WTC11 (cell line): ENCODE data around the gene SERPINB8. TPM values are rescaled to one million over a fixed set of nuclear protein-coding genes. Genes with fewer than 3 reads are reported as not detected.
A peak's percentile ranks its signal among the peaks of the same experiment; 100 is the strongest.

Experiments used
- ATAC-seq: fragments of 200-7000 bp; cut with Tn5 transposase; 2 replicates; pipeline ENCODE4 v1.10.0; 2021; ENCODE audit warnings: mild to moderate bottlenecking, moderate library complexity
- CTCF ChIA-PET: fragments of 300-600 bp; sonication (Branson Sonifier 250); formaldehyde crosslinking; loops from one replicate; lab custom pipeline; 2021; ENCODE audit warnings: antibody characterized with exemption; lab: Charles Lee
- POLR2A ChIA-PET: fragments of 350-600 bp; sonication (Branson Sonifier 250); formaldehyde crosslinking; loops from one replicate; lab custom pipeline; 2021; ENCODE audit warnings: antibody characterized with exemption; lab: Charles Lee
- DNase-seq: peaks from one replicate; pipeline ENCODE4 v3.0.0; 2021; ENCODE audit warnings: low spot score
- H3K27ac Mint-ChIP-seq: 2 replicates; pipeline ENCODE4 v1.8.0; 2021; ENCODE audit warnings: mixed read lengths
- H3K27me3 Mint-ChIP-seq: 2 replicates; pipeline ENCODE4 v1.8.0; 2021; ENCODE audit warnings: low read depth, mild to moderate bottlenecking, moderate library complexity, mixed read lengths
- H3K36me3 Mint-ChIP-seq: 2 replicates; pipeline ENCODE4 v1.8.0; 2021; ENCODE audit warnings: mixed read lengths
- H3K4me1 Mint-ChIP-seq: 2 replicates; pipeline ENCODE4 v1.8.0; 2022; ENCODE audit warnings: mixed read lengths
- H3K4me3 Mint-ChIP-seq: 2 replicates; pipeline ENCODE4 v1.8.0; 2021; ENCODE audit warnings: mild to moderate bottlenecking, moderate library complexity, mixed read lengths
- H3K9me3 Mint-ChIP-seq: 2 replicates; pipeline ENCODE4 v1.8.0; 2021; ENCODE audit warnings: mixed read lengths
- ATF2 ChIP-seq: sonication (generic); formaldehyde crosslinking; IDR thresholded peaks from 2 replicates; pipeline ENCODE4 v1.8.1; 2022; ENCODE audit warnings: low read depth, missing genetic modification reagents, borderline replicate concordance
- CREB1 ChIP-seq: sonication (generic); formaldehyde crosslinking; IDR thresholded peaks from 2 replicates; pipeline ENCODE4 v1.8.0; 2023; ENCODE audit warnings: mild to moderate bottlenecking, missing genetic modification reagents
- E2F1 ChIP-seq: sonication (generic); formaldehyde crosslinking; IDR thresholded peaks from 2 replicates; pipeline ENCODE4 v1.8.0; 2022; ENCODE audit warnings: mild to moderate bottlenecking, missing genetic modification reagents
- ELF4 ChIP-seq: sonication (generic); formaldehyde crosslinking; IDR thresholded peaks from 2 replicates; pipeline ENCODE4 v1.8.1; 2022; ENCODE audit warnings: low read depth, mild to moderate bottlenecking, moderate library complexity, missing genetic modification reagents
- GABPB1 ChIP-seq: sonication (generic); formaldehyde crosslinking; IDR thresholded peaks from 2 replicates; pipeline ENCODE4 v1.8.1; 2023; ENCODE audit warnings: mild to moderate bottlenecking, missing genetic modification reagents
- GTF2I ChIP-seq: fragments of 250-450 bp; sonication (Bioruptor Pico); conservative IDR thresholded peaks from 2 replicates; pipeline ENCODE4 v1.4.0; 2021; ENCODE audit warnings: mild to moderate bottlenecking
- KAT7 ChIP-seq: sonication (generic); formaldehyde crosslinking; IDR thresholded peaks from 2 replicates; pipeline ENCODE4 v1.8.1; 2023; ENCODE audit warnings: missing genetic modification reagents, mild to moderate bottlenecking, borderline replicate concordance
- NFE2L1 ChIP-seq: sonication (generic); formaldehyde crosslinking; IDR thresholded peaks from 2 replicates; pipeline ENCODE4 v1.8.1; 2023; ENCODE audit warnings: missing genetic modification reagents
- PRDM15 ChIP-seq: sonication (generic); formaldehyde crosslinking; IDR thresholded peaks from 2 replicates; pipeline ENCODE4 v1.8.0; 2022; ENCODE audit warnings: missing genetic modification reagents
- SMAD3 ChIP-seq: sonication (generic); formaldehyde crosslinking; IDR thresholded peaks from 2 replicates; pipeline ENCODE4 v1.8.0; 2022; ENCODE audit warnings: missing genetic modification reagents, mild to moderate bottlenecking, borderline replicate concordance
- USF2 ChIP-seq: sonication (generic); formaldehyde crosslinking; IDR thresholded peaks from 2 replicates; pipeline ENCODE4 v1.8.1; 2023; ENCODE audit warnings: mild to moderate bottlenecking, missing genetic modification reagents, moderate library complexity
- ZBTB43 ChIP-seq: sonication (generic); formaldehyde crosslinking; IDR thresholded peaks from 2 replicates; pipeline ENCODE4 v1.8.1; 2023; ENCODE audit warnings: mild to moderate bottlenecking, missing genetic modification reagents
- ZMAT4 ChIP-seq: fragments of 250-450 bp; sonication (Bioruptor Pico); IDR thresholded peaks from 2 replicates; pipeline ENCODE4 v1.9.0; 2021; ENCODE audit warnings: mild to moderate bottlenecking
- ZNF671 ChIP-seq: fragments of 250-450 bp; sonication (Bioruptor Pico); IDR thresholded peaks from 2 replicates; pipeline ENCODE4 v1.8.0; 2021; ENCODE audit warnings: mild to moderate bottlenecking
- total RNA-seq: library from RNA; stranded (reverse); gene quantifications from 3 replicates; pipeline ENCODE4 v1.2.3, GENCODE V29; 2021
- TF ChIP-seq, protein P1 (sequence below): fragments of 200-600 bp; IDR thresholded peaks from 2 replicates; pipeline ENCODE4 v1.8.0; 2022; ENCODE audit warnings: antibody characterized with exemption
- TF ChIP-seq, protein P2 (sequence below): sonication (generic); formaldehyde crosslinking; IDR thresholded peaks from 2 replicates; pipeline ENCODE4 v1.8.0; 2022; ENCODE audit warnings: mild to moderate bottlenecking, missing genetic modification reagents
- TF ChIP-seq, protein P3 (sequence below): fragments of 250-450 bp; sonication (Bioruptor Pico); IDR thresholded peaks from 2 replicates; pipeline ENCODE4 v1.8.0; 2021; ENCODE audit warnings: mild to moderate bottlenecking
- TF ChIP-seq, protein P4 (sequence below): sonication (generic); formaldehyde crosslinking; IDR thresholded peaks from 2 replicates; pipeline ENCODE4 v1.8.1; 2022; ENCODE audit warnings: low read depth, mild to moderate bottlenecking, moderate library complexity, missing genetic modification reagents, borderline replicate concordance

Gene SERPINB8
- total RNA-seq, 1 experiment from 2014 or later: 0.46 TPM

- TF ChIP-seq, protein P1, sequence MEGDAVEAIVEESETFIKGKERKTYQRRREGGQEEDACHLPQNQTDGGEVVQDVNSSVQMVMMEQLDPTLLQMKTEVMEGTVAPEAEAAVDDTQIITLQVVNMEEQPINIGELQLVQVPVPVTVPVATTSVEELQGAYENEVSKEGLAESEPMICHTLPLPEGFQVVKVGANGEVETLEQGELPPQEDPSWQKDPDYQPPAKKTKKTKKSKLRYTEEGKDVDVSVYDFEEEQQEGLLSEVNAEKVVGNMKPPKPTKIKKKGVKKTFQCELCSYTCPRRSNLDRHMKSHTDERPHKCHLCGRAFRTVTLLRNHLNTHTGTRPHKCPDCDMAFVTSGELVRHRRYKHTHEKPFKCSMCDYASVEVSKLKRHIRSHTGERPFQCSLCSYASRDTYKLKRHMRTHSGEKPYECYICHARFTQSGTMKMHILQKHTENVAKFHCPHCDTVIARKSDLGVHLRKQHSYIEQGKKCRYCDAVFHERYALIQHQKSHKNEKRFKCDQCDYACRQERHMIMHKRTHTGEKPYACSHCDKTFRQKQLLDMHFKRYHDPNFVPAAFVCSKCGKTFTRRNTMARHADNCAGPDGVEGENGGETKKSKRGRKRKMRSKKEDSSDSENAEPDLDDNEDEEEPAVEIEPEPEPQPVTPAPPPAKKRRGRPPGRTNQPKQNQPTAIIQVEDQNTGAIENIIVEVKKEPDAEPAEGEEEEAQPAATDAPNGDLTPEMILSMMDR: no peak
- TF ChIP-seq ZBTB43 (CRISPR knock-in tag): no peak
- TF ChIP-seq, protein P2, sequence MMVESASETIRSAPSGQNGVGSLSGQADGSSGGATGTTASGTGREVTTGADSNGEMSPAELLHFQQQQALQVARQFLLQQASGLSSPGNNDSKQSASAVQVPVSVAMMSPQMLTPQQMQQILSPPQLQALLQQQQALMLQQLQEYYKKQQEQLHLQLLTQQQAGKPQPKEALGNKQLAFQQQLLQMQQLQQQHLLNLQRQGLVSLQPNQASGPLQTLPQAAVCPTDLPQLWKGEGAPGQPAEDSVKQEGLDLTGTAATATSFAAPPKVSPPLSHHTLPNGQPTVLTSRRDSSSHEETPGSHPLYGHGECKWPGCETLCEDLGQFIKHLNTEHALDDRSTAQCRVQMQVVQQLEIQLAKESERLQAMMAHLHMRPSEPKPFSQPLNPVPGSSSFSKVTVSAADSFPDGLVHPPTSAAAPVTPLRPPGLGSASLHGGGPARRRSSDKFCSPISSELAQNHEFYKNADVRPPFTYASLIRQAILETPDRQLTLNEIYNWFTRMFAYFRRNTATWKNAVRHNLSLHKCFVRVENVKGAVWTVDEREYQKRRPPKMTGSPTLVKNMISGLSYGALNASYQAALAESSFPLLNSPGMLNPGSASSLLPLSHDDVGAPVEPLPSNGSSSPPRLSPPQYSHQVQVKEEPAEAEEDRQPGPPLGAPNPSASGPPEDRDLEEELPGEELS (CRISPR knock-in tag): 0 out of 2 replicates have a peak, but pooled peaks have one; percentile 15
- TF ChIP-seq ELF4: no peak
- 0 out of 2 replicates have a peak, but pooled peaks have one; percentile 33 for TF ChIP-seq NFE2L1
- TF ChIP-seq, protein P3, sequence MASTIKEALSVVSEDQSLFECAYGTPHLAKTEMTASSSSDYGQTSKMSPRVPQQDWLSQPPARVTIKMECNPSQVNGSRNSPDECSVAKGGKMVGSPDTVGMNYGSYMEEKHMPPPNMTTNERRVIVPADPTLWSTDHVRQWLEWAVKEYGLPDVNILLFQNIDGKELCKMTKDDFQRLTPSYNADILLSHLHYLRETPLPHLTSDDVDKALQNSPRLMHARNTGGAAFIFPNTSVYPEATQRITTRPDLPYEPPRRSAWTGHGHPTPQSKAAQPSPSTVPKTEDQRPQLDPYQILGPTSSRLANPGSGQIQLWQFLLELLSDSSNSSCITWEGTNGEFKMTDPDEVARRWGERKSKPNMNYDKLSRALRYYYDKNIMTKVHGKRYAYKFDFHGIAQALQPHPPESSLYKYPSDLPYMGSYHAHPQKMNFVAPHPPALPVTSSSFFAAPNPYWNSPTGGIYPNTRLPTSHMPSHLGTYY (CRISPR knock-in tag): no peak
- TF ChIP-seq ZMAT4: no peak
- TF ChIP-seq GABPB1 (CRISPR knock-in tag): peak; percentile 40
- TF ChIP-seq, protein P4, sequence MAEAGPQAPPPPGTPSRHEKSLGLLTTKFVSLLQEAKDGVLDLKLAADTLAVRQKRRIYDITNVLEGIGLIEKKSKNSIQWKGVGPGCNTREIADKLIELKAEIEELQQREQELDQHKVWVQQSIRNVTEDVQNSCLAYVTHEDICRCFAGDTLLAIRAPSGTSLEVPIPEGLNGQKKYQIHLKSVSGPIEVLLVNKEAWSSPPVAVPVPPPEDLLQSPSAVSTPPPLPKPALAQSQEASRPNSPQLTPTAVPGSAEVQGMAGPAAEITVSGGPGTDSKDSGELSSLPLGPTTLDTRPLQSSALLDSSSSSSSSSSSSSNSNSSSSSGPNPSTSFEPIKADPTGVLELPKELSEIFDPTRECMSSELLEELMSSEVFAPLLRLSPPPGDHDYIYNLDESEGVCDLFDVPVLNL (CRISPR knock-in tag): no peak
- TF ChIP-seq E2F1 (CRISPR knock-in tag): no peak
- TF ChIP-seq CREB1 (CRISPR knock-in tag): 0 out of 2 replicates have a peak, but pooled peaks have one; percentile 66
Observed at GRCh38 chr18:63969942-63970808, at the start of gene SERPINB8 (continued).

DNA sequence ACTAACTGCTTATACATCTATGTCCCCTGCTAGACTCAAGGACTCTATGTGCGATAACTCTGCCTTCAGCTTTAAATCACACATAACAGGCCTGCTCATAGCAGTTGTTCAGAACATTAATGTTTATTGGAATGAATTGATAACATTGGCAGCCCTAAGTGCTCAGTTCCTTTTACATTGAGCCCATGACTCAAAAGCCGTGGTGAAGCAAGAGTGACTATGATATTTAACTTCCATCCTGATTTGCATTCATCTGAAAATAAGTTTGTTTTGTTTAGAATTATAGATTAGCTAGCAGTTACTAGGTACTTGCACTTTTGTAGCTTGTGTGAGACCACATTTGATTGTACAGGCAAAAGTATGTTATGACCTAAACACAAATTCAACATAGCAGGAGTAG lies 47.8 kb upstream of the SERPINB8 start:
- no peak for ATAC-seq
- Mint-ChIP-seq H3K4me3 (no peak overlapping the region), H3K9me3 (no peaks in the 10 kb centered on the region), H3K36me3 (no peaks in the 10 kb centered on the region), H3K4me1 (no peaks in the 10 kb centered on the region), H3K27ac (no peak overlapping the region), H3K27me3 (no peaks in the 10 kb centered on the region)
- CTCF ChIA-PET: no interaction called here
- no peak for DNase-seq
- POLR2A ChIA-PET: no interaction called here
- TF ChIP-seq ZNF671 (CRISPR knock-in tag) (no peak), ZMAT4 (no peak), PRDM15 (CRISPR knock-in tag) (no peak), KAT7 (no peak), USF2 (CRISPR knock-in tag) (no peak), GTF2I (CRISPR knock-in tag) (no peak), SMAD3 (CRISPR knock-in tag) (no peak), CREB1 (CRISPR knock-in tag) (no peak), ATF2 (CRISPR knock-in tag) (no peak)
